ENCODE results near the gene KCTD4.

DNA sequence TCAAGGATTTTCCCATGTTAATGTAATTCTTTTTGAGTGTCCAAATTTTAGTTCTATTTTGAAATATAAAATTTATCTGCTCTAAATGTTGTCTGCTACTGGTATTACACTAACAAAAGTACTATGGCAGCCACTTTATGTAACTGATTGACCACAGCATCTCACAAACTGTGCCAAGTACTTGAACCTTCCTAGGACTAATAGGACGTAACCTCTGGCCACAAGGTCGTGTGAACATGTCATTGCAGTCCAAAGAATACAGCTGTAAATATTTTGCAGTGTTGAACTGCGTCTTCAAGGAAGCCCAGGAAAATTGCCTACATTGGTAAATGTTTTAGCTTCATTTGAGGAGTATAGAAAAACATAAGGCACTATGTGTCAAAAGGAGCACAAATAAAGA is 1.9 kb downstream of the KCTD4 start:
- no peak for TF ChIP-seq POLR2AphosphoS5 (IDR thresholded peaks at IDR 0.05; ENCODE audit: low read depth, low read length)
- TF ChIP-seq POLR2A (IDR thresholded peaks at IDR 0.05; ENCODE audit: low read depth, low read length) = no peak
- no peak for TF ChIP-seq TAF1 (IDR thresholded peaks at IDR 0.05; ENCODE audit: borderline replicate concordance, low read depth, low read length)
